K562 (cell line): ENCODE data around the gene CNTROB. TPM values are rescaled to one million over a fixed set of nuclear protein-coding genes. Genes with fewer than 3 reads are reported as not detected.

Source experiments
- ARID2 ChIP-seq: fragments of 450-650 bp; IDR thresholded peaks from 2 replicates; pipeline ENCODE4 v1.6.1; 2017; ENCODE audit warnings: antibody characterized with exemption, mild to moderate bottlenecking
- ARID3B ChIP-seq: fragments of 250-450 bp; sonication (Bioruptor Pico); IDR thresholded peaks from 2 replicates; pipeline ENCODE4 v1.4.0; 2020; ENCODE audit warnings: borderline replicate concordance
- CHD1 ChIP-seq: fragments of 200-600 bp; sonication (generic); IDR thresholded peaks from one replicate; pipeline ENCODE4 v1.6.1; 2012; ENCODE audit warnings: mild to moderate bottlenecking, moderate library complexity, low read length, inconsistent platforms
- CREB1 ChIP-seq, 2 experiments: sonication (generic) in 1 of 2; formaldehyde crosslinking in 1 of 2; IDR thresholded peaks; 2 replicates each; pipeline versions ENCODE4 v1.6.1 to v1.8.0; 2012 to 2022; ENCODE audit warnings: inconsistent platforms in 1 of 2, mild to moderate bottlenecking in 1 of 2, missing genetic modification reagents in 1 of 2, moderate library complexity in 1 of 2
- CREM ChIP-seq: IDR thresholded peaks from 2 replicates; pipeline ENCODE4 v1.6.1; 2014; ENCODE audit warnings: antibody characterized with exemption, low read depth
- MTA1 ChIP-seq: fragments of 450-650 bp; IDR thresholded peaks from 2 replicates; pipeline ENCODE4 v1.6.1; 2017; ENCODE audit warnings: borderline replicate concordance
- NCOA6 ChIP-seq: fragments of 450-650 bp; IDR thresholded peaks from 2 replicates; pipeline ENCODE4 v1.6.1; 2017; ENCODE audit warnings: mild to moderate bottlenecking
- TAF7 ChIP-seq: fragments of 450-650 bp; IDR thresholded peaks from 2 replicates; pipeline ENCODE4 v1.6.1; 2016; ENCODE audit warnings: missing genetic modification characterization, missing compliant biosample characterization
- TEAD2 ChIP-seq: fragments of 450-650 bp; IDR thresholded peaks from 2 replicates; pipeline ENCODE4 v1.6.1; 2016; ENCODE audit warnings: missing genetic modification characterization, control low read depth, missing compliant biosample characterization
- ZBTB40 ChIP-seq, 2 experiments: fragments of 450-650 bp in 1 of 2; sonication (generic) in 1 of 2; formaldehyde crosslinking in 1 of 2; IDR thresholded peaks; 2 replicates each; pipeline versions ENCODE4 v1.7.1 to v1.9.0; 2016 to 2022; ENCODE audit warnings: inconsistent platforms in 1 of 2, mild to moderate bottlenecking in 1 of 2, missing genetic modification reagents in 1 of 2
- ZNF274 ChIP-seq: IDR thresholded peaks from 2 replicates; pipeline ENCODE4 v1.6.1; 2011; ENCODE audit warnings: low read depth, mild to moderate bottlenecking, low read length, moderate library complexity, borderline replicate concordance
- ZNF280A ChIP-seq: fragments of 450-650 bp; IDR thresholded peaks from 2 replicates; pipeline ENCODE4 v1.6.1; 2018; ENCODE audit warnings: mild to moderate bottlenecking, low read depth; ENCODE audit not compliant: partially characterized antibody
- ZNF347 ChIP-seq: fragments of 450-650 bp; formaldehyde crosslinking; IDR thresholded peaks from 2 replicates; pipeline ENCODE4 v1.4.0; 2020; ENCODE audit warnings: low read depth, mild to moderate bottlenecking, moderate library complexity
- ZNF444 ChIP-seq: fragments of 250-450 bp; sonication (Bioruptor Pico); IDR thresholded peaks from 2 replicates; pipeline ENCODE4 v1.4.0; 2020; ENCODE audit warnings: mild to moderate bottlenecking, moderate library complexity
- ZNF449 ChIP-seq: fragments of 250-450 bp; sonication (Bioruptor Pico); IDR thresholded peaks from 2 replicates; pipeline ENCODE4 v1.8.0; 2022; ENCODE audit warnings: moderate library complexity, mild to moderate bottlenecking, inconsistent platforms
- polyA plus RNA-seq, 8 experiments: library from polyadenylated mRNA; depleted of rRNA in 4 of 8; stranded (reverse) in 5 of 8; unstranded in 3 of 8; fragments of >200 nt; fragmentation: Nextera tagmentation in 2 of 8; fragmentation: Illumina TruSeq in 1 of 8; extraction: Ambion mirVana in 2 of 8; extraction: Trizol in 1 of 8; gene quantifications; 2 replicates each; pipeline versions ENCODE4 v1.2.1 to v1.2.3, GENCODE V29; 2011 to 2014; ENCODE audit warnings: inconsistent platforms in 1 of 8, missing spikeins in 1 of 8
- total RNA-seq, 7 experiments: library from RNA; depleted of rRNA in 6 of 7; stranded (reverse); fragments of >200 nt in 6 of 7; fragmentation: Illumina TruSeq in 2 of 7; extraction: Trizol in 2 of 7; gene quantifications; 2 replicates each; pipeline versions ENCODE4 v1.2.1 to v1.2.3, GENCODE V29; 2011 to 2021; ENCODE audit warnings: low replicate concordance in 1 of 7

The CNTROB gene
- total and polyA plus RNA-seq, 9 of the 15 experiments (the other 6 are each of a cell fraction or from before 2014, with no cell fraction given) = 1.9 to 33.3 (median 23.0) TPM

GRCh38 chr17:7932949-7933348 lies 943 bp downstream of the CNTROB start (continued):
- TF ChIP-seq ZNF347 (no peak), ZNF444 (CRISPR knock-in tag) (no peak), NCOA6 (peak; percentile 63), TAF7 (tag) (no peak), ZNF280A (no peak), CREM (no peak), ZNF449 (no peak), ZNF274 (no peak), MTA1 (no peak), ZBTB40 (IDR thresholded peaks at IDR 0.05) (no peak), ZBTB40 (CRISPR knock-in tag; IDR thresholded peaks at IDR 0.05) (no peak), CHD1 (no peak), ARID2 (no peak), TEAD2 (tag) (no peak), CREB1 (IDR thresholded peaks at IDR 0.05) (no peak), CREB1 (CRISPR knock-in tag; IDR thresholded peaks at IDR 0.05) (no peak), ARID3B (CRISPR knock-in tag) (no peak)
